ENCODE data around the gene CD6.

DNA sequence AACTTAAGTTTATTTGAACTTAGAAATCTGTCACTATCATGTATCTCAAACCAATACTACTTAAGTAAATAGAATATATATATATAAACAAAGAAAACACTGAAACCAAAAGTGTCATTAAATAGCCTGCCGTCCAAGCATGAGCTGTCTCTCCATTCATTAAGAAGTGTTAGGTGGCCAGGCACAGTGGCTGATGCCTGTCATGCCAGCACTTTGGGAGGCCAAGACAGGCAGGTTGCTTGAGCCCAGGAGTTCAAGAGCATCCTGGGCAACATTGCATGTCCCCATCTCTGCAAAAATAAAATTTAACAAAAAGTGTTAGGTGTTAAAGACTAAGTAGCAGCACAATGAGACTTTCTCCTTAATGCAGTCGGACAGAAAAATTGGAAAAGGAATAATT lies 14.0 kb downstream of the CD6 start:
- TF ChIP-seq, protein P1, sequence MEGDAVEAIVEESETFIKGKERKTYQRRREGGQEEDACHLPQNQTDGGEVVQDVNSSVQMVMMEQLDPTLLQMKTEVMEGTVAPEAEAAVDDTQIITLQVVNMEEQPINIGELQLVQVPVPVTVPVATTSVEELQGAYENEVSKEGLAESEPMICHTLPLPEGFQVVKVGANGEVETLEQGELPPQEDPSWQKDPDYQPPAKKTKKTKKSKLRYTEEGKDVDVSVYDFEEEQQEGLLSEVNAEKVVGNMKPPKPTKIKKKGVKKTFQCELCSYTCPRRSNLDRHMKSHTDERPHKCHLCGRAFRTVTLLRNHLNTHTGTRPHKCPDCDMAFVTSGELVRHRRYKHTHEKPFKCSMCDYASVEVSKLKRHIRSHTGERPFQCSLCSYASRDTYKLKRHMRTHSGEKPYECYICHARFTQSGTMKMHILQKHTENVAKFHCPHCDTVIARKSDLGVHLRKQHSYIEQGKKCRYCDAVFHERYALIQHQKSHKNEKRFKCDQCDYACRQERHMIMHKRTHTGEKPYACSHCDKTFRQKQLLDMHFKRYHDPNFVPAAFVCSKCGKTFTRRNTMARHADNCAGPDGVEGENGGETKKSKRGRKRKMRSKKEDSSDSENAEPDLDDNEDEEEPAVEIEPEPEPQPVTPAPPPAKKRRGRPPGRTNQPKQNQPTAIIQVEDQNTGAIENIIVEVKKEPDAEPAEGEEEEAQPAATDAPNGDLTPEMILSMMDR (IDR thresholded peaks at IDR 0.05), result no peak
- no peak for TF ChIP-seq EZH2 (IDR thresholded peaks at IDR 0.05)
